Activated T-helper 1 cell treated with anti-CD3 and anti-CD28 coated beads, Interleukin-2, amount 50 U/mL, for 16 hours (primary cell): ENCODE measurements around the gene GOLT1A.

Source experiments
- DNase-seq, 2 donors: peaks; one replicate each; pipeline ENCODE4 v3.0.0-alpha.2; 2020; ENCODE audit warnings: low read depth in 1 of 2, low spot score in 1 of 2

Gene GOLT1A

DNA sequence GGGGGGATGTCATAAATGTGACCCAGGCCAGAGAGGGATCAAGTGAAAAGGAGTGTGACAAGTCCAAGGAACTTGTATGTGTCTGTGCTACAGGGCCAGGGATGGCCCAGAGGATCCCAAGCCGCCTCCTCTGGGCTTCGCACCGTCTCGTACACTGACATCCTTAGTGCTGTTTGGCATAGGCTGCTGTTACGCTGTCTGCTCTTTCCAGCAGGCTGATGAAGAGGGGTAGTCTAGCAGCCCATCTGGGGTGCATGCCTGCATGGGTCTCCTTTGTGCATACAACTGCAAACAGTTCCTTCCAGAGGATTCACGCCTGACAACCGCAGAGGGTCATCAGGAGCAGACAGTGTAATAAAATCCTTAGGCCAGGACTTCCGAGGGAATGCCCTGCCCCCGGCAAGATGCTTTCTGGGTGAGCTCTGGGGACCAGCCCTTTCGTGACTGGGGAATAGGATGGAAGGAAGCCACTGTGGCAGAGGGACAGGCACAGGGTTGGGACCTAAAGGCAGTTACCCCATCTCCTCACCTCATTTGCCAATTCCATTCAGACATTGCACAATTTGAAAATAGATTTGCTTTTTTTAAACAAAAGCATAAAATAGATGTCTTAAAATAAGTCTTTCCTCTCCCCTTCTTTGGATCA lies 6.3 kb upstream of the GOLT1A start:
- DNase-seq, result no peak

DNA sequence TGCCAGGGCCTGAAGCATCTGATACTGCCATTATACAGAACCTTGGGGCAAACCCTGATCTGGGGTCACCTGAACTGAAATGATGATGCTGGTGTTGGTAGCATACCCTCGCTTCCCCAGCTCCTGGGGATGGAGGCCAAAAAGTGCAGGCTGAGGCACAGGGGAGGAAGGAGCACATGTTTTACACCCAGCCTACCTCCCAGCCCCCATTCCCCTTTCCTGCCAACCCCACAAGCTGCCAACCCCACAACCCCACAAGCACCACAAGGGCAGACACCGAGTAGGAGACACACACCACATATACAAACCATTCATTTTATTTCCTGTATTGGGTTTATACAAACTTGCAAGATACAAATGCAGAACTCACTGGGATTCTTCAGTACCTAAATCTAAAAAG lies 4.8 kb upstream of the GOLT1A start:
- no peak for DNase-seq

DNA sequence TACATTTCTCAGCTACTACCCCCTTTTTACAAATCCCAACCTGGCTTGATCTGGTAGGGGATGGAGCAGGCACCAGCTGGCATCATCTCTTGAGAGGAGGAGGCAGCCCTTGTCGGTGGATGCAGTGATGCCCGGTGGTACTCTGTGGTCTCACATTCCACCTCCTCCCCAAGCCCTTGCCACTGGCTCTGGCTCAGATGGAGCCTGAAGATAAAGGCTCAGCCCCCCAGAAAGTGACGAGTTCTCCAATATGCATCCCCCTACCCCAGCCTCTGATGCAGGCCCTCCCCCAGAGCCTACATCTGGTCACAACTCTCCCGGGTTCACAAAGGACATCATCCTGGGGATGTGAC lies 3.8 kb upstream of the GOLT1A start:
- no peak for DNase-seq

DNA sequence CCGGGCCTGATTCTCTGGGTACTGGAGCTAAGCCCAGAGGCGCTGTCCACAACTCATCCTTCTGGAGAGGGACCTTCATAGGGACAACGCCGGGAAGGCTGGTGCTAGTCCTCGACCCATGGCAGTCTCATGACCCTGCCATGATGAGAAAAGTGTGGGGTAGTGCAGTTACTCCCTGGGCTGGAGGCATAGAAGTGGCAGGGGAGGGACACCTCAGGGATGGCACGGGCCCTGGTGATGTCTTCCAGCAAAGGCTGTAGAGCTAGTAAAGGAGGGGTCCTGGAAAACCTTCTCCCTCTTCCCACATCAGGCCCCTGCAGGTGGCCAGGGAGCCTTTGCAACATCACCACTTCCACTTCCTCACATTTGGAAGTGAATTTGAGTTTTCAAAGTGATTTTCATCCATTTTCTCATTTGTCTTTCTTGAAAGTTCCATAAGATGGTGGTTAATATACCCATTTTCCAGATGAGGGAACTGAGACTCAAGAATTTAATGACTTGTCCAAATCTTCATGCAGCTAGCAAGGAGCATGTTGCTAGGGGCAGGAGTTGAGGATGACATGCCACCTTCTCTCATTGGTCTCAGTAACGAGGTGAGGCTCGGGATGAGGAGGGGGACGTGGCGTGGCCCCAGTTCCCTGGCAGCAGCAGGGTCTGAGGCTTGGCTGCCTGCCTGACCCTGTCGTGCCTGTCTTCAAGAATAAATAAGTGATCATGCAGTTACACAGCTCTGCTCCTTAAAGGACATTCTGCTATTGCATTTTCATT lies 3.3 kb upstream of the GOLT1A start:
- no peak for DNase-seq

DNA sequence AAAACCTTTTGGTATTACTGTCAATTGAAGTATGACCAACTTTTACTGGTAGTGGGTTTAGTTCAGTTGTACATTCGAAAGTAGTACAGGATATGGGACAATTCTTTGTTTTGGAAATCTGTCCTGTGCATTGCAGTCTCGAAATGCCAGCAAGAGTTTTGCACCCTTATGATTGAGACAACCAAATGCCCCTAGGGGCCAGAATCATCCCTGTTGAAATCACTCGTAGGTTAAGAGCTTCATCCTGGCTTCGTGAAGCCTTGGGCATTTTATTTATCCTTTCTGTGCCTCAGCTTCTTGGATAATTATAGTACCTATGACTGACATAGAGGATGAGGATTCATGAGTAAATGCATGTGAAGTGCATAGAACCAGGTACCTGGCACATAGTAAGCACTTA lies 2.4 kb upstream of the GOLT1A start:
- no peak for DNase-seq

DNA sequence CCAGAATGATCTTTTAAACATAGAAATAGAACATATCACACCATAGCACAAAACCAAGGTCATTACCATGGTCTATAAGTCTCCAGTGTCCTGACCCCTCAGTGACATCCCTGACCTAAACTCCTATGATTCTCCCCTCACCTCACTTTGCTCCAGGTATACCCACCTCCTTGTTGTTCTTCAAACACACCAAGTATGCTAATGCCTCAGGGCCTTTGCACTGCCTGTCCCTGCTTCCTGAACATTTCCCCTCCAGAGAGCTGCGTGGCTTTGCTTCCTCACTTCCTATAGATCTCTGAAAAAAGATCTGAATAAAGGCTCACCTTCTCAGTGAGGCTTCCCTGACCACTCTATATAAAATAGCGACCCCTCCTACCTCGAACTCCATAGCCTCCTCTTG lies 1.1 kb downstream of the GOLT1A start:
- no peak for DNase-seq

DNA sequence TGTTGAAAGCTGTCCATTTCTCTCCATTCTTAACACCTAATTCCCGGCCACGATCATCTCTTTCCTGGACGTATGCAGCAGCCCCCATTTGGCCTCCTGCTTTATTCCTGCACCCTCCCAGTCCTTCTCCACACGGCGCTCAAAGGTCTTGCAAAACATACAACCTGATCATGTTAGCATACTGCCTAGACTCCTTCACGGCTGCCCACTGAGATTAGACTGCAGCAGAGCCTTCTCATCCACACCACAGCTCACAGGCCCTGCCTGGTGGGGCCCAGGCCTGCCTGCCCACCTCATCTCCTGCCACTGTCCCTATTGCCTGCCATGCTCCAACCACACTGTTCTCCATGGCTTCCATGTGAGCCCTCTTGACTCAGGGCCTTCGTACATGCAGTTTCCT lies 2.7 kb downstream of the GOLT1A start:
- DNase-seq, result no peak

DNA sequence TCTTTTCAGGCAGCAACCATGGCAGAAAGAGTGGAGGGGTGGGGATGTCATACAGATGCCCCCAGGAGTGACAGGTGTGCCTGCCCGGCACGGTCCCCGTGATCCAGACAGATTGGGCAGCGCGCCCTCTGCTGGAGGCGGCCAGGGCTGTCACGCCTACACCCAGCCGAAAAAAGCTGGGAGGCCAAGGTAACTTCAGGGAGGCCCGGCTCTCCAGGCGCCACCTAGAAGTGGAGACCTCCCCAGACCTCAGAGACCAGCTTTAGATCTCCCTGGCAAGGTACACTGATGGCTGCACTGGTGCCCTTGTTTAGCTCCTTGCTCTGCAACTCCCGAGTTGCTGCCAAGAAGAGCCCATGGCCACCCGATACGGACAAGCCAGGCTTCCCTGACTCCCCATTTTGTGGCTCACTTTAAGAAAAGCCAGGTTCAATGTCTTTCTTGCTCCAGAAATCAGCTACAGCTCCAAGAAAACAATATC lies 6.6 kb downstream of the GOLT1A start:
- DNase-seq, result peak; percentile 55 to 64

DNA sequence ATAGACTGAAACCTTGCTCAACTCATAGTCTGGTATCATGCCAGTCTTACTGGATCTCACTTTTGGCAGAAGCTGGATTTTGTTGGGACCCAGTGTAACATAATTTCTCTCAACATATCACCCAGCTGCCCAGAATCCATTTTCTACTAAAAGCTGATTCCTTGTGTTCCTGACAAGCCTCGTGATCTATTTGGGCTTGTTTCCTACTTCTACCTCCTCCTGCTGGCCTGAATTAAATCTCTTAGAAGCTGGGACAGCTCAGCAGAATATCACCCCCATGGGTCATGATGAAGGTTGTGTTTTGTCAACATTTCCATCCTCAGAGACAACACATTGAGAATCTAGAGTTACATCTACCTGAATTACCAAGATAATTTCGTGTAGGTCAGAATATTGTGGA lies 7.7 kb downstream of the GOLT1A start:
- no peak for DNase-seq

DNA sequence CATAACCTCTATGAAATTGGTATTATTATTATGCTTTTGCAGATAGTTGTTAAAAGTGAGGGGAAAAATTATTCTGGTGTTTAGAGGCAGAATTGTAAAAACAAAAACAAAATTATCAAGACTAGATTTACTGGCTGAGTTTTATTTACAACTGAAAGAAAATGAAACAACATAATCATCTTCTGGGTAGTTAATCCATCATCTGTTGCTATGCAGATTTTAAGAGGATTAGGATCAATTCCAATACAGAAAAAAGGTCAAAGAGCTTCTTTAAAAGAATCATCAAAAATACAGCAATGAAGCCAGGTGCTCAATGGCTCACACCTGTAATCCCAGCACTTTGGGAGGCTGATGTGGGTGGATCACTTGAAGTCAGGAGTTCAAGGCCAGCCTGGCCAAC lies 8.3 kb downstream of the GOLT1A start:
- DNase-seq, result no peak

DNA sequence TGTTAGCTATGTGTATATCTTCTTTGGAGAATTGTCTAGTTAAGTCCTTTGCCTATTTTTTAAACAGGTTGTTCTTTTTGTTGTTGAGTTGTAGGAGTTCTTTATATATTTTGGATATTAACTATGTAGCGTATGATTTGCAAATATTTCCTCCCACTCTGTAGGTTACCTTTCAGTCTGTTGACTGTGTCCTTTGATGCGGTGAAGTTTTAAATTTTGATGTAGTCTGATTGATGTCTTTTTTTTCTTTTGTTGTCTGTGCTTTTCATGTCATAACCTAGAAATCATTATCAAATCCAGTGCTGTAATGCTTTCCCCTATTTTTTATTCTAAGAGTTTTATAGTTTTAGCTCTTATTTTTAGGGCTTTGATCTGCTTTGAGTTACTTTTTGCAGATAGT lies 8.8 kb downstream of the GOLT1A start:
- DNase-seq, result no peak

DNA sequence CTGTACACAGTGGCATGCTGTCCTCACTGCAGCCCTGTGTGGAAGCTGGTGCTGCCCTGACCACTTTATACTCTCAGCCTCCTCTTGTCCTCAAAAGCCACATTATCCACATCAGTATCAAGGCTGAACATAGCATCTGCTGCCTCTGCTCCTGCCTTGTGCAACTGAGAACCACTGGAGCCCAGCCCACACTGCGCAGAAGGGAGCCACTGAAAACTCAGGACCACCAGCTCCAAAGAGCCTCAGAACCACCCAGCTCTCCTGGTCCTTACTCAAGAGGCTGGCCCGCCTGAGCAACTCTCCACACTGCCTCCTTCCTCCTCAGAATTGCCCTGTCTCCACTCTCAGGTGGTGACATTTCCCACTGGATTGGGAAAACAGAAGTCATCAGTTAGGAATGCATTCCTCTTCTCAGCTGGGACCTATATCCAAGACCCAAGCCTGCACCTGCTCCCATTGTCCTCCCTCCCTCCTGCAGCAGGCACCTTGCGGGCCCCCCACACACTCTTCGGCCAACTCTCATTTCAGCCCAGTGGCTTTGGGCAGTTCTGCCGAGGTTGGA lies 10.5 kb downstream of the GOLT1A start:
- DNase-seq, result no peak

DNA sequence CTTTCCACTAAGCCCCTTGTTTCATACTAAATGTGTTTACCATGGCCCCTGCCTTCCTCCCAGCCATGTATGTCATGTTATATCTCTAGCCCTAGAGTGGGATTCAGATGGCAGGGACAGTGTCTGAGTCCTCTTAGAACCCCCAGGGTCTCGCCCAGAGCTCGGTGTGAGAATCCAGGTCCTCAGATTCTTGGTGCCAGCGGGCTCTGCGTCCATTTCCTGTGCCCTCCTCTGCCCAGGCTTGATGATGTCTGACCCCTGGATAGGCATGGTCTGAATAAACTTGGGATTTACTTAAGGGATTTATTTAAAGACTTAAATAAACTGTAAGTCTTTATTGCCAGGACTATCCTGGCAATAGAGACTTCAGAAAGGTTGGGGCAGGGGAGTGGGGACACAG lies 11.3 kb downstream of the GOLT1A start:
- no peak for DNase-seq

DNA sequence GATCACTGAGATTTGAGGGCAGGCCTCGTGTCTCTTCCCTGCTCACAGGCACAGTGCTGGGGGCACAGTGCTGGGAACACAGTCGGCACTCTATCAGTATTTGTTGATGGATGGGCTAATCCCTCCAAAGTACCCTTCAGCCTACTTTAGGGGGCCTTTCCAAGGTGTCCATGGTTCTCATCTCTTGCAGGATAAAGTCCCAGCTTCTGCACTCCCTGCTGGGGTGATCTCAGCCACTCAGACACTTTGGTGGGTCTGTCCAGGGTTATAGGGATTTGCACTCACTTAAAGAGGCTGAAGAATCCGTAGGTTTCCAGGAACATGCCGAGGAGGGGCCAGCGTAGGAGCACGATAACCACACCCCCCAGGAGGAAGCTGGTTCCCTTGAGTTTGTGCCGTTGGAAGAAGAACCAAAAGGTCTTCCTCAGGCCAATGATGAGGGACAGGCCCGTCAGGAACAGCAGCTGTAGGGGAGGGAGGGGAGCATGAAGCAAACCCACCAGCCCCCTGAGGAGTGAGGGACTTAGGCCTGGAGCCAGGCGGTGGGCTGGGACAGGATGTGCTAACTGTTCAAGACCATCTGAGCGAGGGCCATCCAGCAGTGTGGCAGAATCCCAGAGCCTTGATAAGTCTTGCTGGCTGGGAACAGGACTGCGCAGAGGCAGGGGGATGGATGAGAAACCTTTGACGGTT lies 12.3 kb downstream of the GOLT1A start:
- no peak for DNase-seq

DNA sequence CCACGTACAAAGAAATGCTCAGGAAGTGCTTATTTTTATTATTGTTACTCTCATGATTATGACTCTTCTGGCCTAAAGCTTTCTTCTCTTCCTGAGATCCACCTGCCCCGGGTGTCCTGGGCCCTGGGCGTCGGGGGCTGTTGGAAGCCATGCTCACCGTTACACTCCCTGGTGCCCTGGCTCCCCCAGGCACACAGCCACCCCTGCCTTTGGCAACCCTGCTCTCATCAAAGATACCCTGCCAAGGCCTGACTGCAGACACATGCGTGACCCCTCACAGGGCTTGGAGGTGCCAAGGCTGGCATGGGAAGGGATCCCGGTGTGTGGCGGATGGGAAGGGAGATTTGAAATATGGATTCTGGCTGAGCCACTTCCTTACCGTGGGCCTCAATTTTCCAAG lies 14.2 kb downstream of the GOLT1A start:
- no peak for DNase-seq

DNA sequence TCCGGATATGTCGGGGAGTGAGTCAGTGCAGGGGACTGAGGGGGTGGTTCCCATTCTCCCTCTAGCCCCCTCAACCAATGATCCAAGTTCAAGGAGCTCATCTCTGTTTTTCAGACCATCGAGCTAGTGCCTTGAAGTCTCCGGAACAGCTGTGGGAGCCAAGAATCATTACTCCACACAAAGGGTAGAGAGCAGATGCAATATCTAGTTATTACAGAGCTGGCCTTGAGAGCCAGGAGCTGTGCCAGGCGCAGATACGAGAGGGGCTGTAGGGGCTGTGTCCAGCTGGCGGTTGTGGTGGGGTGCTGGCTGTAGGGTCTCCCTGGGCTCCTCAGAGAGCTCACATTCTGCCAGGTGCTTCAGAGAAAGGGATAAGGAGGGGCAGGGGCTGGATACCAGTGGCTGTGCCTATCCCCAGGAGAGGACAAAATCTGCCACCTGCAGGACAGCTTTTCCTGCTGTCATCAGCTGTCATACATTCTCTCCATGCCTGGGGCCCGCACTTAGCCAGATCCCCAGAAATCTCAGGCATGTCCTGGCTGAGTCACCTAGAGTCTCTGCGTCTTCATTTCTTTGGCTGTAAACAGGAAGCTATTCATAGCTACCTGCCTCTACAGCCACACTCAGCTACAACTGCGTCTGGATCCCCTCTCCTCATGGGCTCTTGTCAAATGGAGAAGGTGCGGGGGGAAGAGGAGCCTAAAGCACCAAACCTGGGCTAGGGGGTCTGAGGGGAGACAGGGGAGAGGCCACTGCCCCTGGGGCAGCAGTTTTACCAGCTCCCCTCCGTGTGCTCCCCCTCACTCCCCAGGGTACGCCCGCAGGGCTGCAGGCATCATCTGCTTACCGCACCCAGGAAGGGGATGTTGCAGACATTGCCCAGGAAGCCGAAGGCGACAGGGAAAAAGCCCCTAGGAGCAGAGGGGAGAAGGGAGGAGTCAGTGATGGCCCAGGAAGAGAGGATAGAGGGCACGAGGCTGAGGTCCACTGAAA lies 15.1 kb downstream of the GOLT1A start:
- DNase-seq, result no peak

DNA sequence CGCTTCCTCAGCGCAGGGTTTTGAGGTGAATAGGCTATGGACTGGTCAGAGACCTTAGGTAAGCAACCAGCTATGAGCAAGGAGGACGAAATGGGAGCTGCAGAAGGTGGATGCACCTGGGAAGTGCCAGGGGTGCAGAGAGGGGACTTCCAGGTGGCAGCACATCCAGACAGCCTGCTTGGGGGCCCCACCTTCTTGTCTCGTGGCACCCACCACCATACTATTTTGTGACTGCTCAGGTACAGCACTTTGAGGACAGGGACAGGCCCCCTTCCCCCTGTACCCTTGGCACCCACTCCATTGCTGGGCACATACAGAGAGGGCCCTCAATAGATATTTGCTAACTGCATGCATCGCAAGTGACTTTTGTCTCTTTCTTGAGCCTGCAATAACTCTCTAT lies 16.7 kb downstream of the GOLT1A start:
- DNase-seq, result no peak

DNA sequence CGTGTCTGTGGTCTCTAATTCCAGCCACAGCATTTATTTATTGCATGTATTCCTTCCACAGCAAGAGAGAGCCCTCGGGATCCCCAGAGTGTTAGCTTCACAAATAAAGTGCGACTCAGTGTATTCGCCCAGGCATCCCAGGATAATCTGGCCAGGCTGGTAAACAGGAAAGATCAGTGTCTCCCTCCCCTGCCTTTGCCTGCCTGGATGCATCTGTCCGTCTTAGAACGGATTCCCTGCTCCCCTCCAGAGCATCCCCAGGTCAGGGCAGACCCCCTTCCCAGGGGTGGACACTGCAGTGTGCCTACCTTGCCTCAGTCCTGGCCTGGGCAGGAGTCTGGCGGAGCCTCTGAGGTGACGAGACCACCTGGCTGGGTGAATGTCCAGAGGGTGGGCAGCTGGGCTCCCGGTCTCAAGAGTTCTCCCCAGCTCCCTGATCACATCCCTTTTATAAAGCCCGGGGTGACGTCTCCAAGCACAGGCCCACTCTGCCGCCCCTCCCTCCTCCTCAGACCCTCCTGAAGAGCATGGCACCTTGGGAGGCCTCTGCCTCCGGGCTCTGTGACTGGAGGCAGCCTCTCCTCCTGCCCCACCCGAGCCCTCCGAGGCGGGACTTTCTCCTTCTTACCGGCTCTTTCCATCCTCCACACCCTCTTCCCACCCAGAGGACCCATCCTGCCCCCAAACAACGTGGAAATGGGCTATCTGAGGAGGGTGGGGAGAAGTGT lies 17.6 kb downstream of the GOLT1A start, which contains the start of gene KISS1:
Gene KISS1 (minus strand): TSS at position 424 of the 728 bp plus-strand sequence. CDS start 3,615 bp downstream, outside the sequence.
- DNase-seq, result no peak

DNA sequence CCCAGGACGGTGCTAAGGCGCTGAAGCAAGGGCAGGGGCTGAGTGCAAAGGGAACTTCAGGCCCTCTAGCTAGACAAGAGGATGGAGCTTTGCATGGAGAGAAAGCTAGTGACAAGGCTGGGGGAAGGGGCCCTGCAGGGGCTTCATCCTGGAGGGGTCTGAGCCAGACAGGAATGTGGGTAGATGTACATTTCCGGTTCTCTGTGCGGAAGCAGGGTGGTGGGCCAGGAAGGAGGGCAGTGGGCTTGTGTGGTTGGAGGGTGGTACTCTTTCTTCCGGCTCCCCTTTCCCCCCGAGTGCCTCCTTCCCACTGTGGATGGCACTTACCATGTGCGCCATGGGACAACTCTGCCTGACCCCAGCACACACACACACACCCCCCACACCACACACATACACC lies 19.0 kb downstream of the GOLT1A start:
- DNase-seq, result no peak

DNA sequence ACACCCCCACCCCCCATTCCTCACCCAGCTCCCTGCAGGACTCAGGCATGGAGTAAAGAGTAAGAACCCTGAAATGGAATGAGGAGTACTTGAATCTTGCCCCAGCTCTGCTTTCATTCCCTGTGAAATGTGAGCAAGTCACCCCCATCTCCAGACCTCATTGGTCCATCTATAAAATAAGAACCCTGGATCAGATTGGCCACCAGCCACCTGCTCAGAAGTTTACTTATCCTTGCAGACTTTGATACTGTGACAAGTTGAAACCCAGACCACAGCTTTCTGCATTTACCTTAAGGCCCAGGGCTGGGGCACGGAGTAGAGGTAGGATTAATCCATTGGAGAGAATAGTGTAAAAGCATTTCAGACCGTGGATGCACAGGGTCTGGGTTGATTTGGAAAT lies 19.7 kb downstream of the GOLT1A start:
- DNase-seq, result no peak
